ENCODE data around the gene MGAT4B. TPM values are rescaled to one million over a fixed set of nuclear protein-coding genes. Genes with fewer than 3 reads are reported as not detected.

Gene MGAT4B
- total RNA-seq, 1 experiment from 2014 or later = 151 TPM

GRCh38 chr5:179766021-179766725 is 40.5 kb downstream of the MGAT4B start:
- Mint-ChIP-seq H3K36me3 (peaks cover 45% of the 10 kb centered on the region), H3K4me3 (no peak overlapping the region), H3K9me3 (no peaks in the 10 kb centered on the region), H3K27me3 (ENCODE audit: low read depth) (no peaks in the 10 kb centered on the region), H3K4me1 (peaks cover 26% of the 10 kb centered on the region), H3K27ac (peak overlapping the region; percentile 79)
- POLR2A ChIA-PET = no interaction called here
- CTCF ChIA-PET = interaction anchor here (0.7 kb wide), 2 partner anchors 28 to 1091 kb away, joined by 3 to 5 read pairs; no protein-coding TSS in a partner anchor
- TF ChIP-seq PREB (CRISPR knock-in tag; IDR thresholded peaks at IDR 0.05; ENCODE audit: borderline replicate concordance) (no peak), SP1 (CRISPR knock-in tag; conservative IDR thresholded peaks at IDR 0.05) (no peak), ZBTB21 (CRISPR knock-in tag; IDR thresholded peaks at IDR 0.05; ENCODE audit: borderline replicate concordance) (no peak), TEAD4 (CRISPR knock-in tag; IDR thresholded peaks at IDR 0.05) (no peak), TP53 (CRISPR knock-in tag; IDR thresholded peaks at IDR 0.05) (no peak), ZSCAN18 (CRISPR knock-in tag; IDR thresholded peaks at IDR 0.05) (no peak), ZBTB43 (CRISPR knock-in tag; IDR thresholded peaks at IDR 0.05) (no peak), RORB (CRISPR knock-in tag; IDR thresholded peaks at IDR 0.05) (no peak), AR (CRISPR knock-in tag; IDR thresholded peaks at IDR 0.05) (no peak), HMGXB4 (CRISPR knock-in tag; IDR thresholded peaks at IDR 0.05) (no peak), IRF2 (CRISPR knock-in tag; IDR thresholded peaks at IDR 0.05; ENCODE audit: borderline replicate concordance, low read depth) (no peak), ETV6 (CRISPR knock-in tag; IDR thresholded peaks at IDR 0.05) (no peak), FOXJ3 (CRISPR knock-in tag; IDR thresholded peaks at IDR 0.05; ENCODE audit: borderline replicate concordance) (no peak), RELA (CRISPR knock-in tag; IDR thresholded peaks at IDR 0.05; ENCODE audit: borderline replicate concordance) (no peak), GRHL2 (CRISPR knock-in tag; IDR thresholded peaks at IDR 0.05; ENCODE audit: insufficient replicate concordance, severe bottlenecking) (no peak), ZNF396 (CRISPR knock-in tag; IDR thresholded peaks at IDR 0.05; ENCODE audit: borderline replicate concordance) (no peak), ELF4 (CRISPR knock-in tag; IDR thresholded peaks at IDR 0.05; ENCODE audit: low read depth) (no peak), TEAD1 (CRISPR knock-in tag; IDR thresholded peaks at IDR 0.05) (no peak)
- no peak for DNase-seq (ENCODE audit: low spot score)
- no peak for ATAC-seq

Data from WTC11 (cell line).